GM18907 (cell line): ENCODE results near the gene C15orf39.
"Not testable (repeated sequence)": the region's sequence is repeated elsewhere in the genome, so short reads cannot be mapped to it uniquely, and the experiment has no call there.

Source experiments
- ATAC-seq: cut with Tn5 transposase; IDR thresholded peaks from one replicate; pipeline ENCODE4 v1.9.1; 2021; ENCODE audit warnings: mild to moderate bottlenecking, moderate library complexity; ENCODE audit not compliant: unreplicated experiment

Gene C15orf39

GRCh38 chr15:75209289-75209676 is 7.6 kb downstream of the C15orf39 start:
- ATAC-seq, result no peak

- ATAC-seq, result no peak
Observed at GRCh38 chr15:75210811-75211230, 9.1 kb downstream of the C15orf39 start.

- ATAC-seq, result no peak
Observed at GRCh38 chr15:75211436-75212199, 9.9 kb downstream of the C15orf39 start.

GRCh38 chr15:75212200-75212858 is 10.6 kb downstream of the C15orf39 start:
- no peak for ATAC-seq

- ATAC-seq, result no peak
Observed at GRCh38 chr15:75213212-75213767, 11.6 kb downstream of the C15orf39 start.

- no peak for ATAC-seq
Observed at GRCh38 chr15:75213768-75214221, 12.1 kb downstream of the C15orf39 start.

- no peak for ATAC-seq
Observed at GRCh38 chr15:75214293-75215096, 12.8 kb downstream of the C15orf39 start.

GRCh38 chr15:75215107-75216004 is 13.7 kb downstream of the C15orf39 start:
- ATAC-seq, result no peak

- no peak for ATAC-seq
Observed at GRCh38 chr15:75217012-75217411, 15.3 kb downstream of the C15orf39 start.

GRCh38 chr15:75217574-75217973 is 15.9 kb downstream of the C15orf39 start:
- ATAC-seq, result not testable (repeated sequence)

- ATAC-seq, result not testable (repeated sequence)
Observed at GRCh38 chr15:75219507-75219929, 17.8 kb downstream of the C15orf39 start.

- no peak for ATAC-seq
Observed at GRCh38 chr15:75223688-75224087, 22.0 kb downstream of the C15orf39 start.

- ATAC-seq, result no peak
Observed at GRCh38 chr15:75224281-75224680, 22.6 kb downstream of the C15orf39 start.

- not testable (repeated sequence) for ATAC-seq
Observed at GRCh38 chr15:75225102-75225836, 23.6 kb downstream of the C15orf39 start.

GRCh38 chr15:75225951-75226732 is 24.5 kb downstream of the C15orf39 start:
- no peak for ATAC-seq

GRCh38 chr15:75227112-75227511 is 25.4 kb downstream of the C15orf39 start:
- not testable (repeated sequence) for ATAC-seq

GRCh38 chr15:75227663-75228280 is 26.1 kb downstream of the C15orf39 start:
- no peak for ATAC-seq

GRCh38 chr15:75228787-75229186 is 27.1 kb downstream of the C15orf39 start:
- no peak for ATAC-seq
